PC-9 (cell line): ENCODE data around the gene DUSP14.

ENCODE experiments used
- EZH2 ChIP-seq: fragments of 200-600 bp; sonication (generic); IDR thresholded peaks from 2 replicates; pipeline ENCODE4 v1.8.0; 2017; ENCODE audit warnings: antibody characterized with exemption, low read depth
- TF ChIP-seq, protein P1 (sequence below): fragments of 200-600 bp; sonication (generic); conservative IDR thresholded peaks from 2 replicates; pipeline ENCODE4 v1.6.1; 2017; ENCODE audit warnings: mixed run types, antibody characterized with exemption, mild to moderate bottlenecking, moderate library complexity

DNA sequence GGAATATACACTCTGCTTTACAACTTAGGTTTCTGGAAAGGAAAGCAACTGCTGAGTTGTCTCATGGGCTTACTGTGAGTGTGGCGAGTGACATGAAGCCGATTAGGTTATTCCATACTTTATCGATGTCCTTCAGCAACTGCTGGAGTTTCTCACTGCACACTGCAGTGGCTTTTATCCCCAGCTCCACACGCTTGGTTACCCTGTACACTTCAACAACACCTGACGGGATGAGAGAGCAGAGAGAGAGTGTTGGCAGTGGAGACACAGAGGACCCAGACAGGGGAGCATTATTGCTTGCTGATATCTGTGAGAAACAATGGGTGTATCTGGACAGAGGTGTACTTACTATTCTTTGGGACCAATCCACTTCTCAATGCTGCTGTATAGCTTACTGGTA is 46.2 kb downstream of the DUSP14 start:
- TF ChIP-seq, protein P1, sequence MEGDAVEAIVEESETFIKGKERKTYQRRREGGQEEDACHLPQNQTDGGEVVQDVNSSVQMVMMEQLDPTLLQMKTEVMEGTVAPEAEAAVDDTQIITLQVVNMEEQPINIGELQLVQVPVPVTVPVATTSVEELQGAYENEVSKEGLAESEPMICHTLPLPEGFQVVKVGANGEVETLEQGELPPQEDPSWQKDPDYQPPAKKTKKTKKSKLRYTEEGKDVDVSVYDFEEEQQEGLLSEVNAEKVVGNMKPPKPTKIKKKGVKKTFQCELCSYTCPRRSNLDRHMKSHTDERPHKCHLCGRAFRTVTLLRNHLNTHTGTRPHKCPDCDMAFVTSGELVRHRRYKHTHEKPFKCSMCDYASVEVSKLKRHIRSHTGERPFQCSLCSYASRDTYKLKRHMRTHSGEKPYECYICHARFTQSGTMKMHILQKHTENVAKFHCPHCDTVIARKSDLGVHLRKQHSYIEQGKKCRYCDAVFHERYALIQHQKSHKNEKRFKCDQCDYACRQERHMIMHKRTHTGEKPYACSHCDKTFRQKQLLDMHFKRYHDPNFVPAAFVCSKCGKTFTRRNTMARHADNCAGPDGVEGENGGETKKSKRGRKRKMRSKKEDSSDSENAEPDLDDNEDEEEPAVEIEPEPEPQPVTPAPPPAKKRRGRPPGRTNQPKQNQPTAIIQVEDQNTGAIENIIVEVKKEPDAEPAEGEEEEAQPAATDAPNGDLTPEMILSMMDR, result no peak
- TF ChIP-seq EZH2, result no peak
